ENCODE data around the gene ANGPTL3.

DNA sequence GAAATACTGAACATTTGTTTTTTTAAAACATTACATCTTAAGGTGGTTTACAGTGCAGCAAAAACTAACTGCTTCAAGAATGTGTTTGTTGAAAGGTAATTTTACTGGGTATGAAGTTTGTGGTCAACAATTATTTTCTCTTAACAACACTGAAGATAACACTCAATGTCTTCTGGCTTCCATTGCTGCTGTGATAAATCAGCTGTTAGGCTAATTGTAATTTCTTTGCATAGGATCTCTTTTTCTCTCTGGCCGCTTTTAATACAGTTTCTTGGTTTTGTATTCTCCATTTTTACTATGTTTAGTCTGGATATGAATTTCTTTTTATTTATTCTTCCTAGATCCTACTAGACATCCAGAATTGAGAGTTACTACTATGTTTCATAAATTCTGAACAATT is 46.0 kb downstream of the ANGPTL3 start:
- TF ChIP-seq POLR2A (IDR thresholded peaks at IDR 0.05; ENCODE audit: low read depth, low read length) (no peak), CTCF (conservative IDR thresholded peaks at IDR 0.05; ENCODE audit: low read depth, low read length) (no peak)
